ENCODE results near the gene CCDC6.

DNA sequence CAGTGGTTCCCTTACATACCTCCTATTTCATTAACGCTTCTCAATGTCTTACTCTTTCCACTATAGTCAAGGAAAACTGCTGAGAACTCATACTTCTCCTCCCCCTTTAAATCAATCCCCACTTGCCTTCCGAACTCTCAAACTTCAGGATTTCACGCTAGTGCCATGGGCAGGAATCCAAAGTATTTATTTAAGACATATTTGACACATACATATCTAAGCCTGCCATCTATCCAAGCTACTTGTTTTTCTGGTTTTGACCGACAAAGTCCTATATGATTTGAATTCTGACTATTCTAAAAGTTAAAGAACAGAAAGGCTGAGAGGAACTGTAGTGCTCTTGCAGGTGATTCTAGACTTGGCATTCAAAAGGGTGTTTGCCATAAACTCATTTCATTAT is 51.8 kb downstream of the CCDC6 start:
- TF ChIP-seq POLR2A (IDR thresholded peaks at IDR 0.05) = no peak
- TF ChIP-seq, protein P1, sequence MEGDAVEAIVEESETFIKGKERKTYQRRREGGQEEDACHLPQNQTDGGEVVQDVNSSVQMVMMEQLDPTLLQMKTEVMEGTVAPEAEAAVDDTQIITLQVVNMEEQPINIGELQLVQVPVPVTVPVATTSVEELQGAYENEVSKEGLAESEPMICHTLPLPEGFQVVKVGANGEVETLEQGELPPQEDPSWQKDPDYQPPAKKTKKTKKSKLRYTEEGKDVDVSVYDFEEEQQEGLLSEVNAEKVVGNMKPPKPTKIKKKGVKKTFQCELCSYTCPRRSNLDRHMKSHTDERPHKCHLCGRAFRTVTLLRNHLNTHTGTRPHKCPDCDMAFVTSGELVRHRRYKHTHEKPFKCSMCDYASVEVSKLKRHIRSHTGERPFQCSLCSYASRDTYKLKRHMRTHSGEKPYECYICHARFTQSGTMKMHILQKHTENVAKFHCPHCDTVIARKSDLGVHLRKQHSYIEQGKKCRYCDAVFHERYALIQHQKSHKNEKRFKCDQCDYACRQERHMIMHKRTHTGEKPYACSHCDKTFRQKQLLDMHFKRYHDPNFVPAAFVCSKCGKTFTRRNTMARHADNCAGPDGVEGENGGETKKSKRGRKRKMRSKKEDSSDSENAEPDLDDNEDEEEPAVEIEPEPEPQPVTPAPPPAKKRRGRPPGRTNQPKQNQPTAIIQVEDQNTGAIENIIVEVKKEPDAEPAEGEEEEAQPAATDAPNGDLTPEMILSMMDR (IDR thresholded peaks at IDR 0.05) = no peak
